ENCODE data around the gene MAP4K2.

DNA sequence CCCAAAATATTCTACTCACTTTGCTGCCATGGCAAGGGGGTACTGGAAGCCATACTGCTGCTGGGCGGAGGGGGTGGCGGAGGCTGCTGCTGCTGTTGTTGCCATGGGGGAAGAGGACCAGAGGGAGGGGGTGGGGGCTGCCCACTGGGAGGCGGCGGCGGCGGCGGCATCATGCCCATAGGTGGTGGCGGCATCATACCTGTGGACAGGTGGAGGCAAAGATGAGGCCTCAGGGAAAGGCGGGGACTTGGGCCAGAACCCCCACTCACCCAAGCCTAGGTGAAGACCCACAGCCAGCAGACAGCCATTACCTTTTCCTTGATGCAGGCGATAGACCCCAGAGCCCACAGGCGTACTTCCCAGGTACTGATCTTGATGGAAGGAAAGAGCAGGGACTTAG lies 36.1 kb downstream of the MAP4K2 start:
- TF ChIP-seq CTCF (IDR thresholded peaks at IDR 0.05), result no peak
- TF ChIP-seq POLR2AphosphoS5 (IDR thresholded peaks at IDR 0.05), result no peak
- TF ChIP-seq POLR2A (IDR thresholded peaks at IDR 0.05), result no peak

Data from sigmoid colon (tissue), 4 donors.